ENCODE measurements around the gene RCBTB1.

RCBTB1 gene

DNA sequence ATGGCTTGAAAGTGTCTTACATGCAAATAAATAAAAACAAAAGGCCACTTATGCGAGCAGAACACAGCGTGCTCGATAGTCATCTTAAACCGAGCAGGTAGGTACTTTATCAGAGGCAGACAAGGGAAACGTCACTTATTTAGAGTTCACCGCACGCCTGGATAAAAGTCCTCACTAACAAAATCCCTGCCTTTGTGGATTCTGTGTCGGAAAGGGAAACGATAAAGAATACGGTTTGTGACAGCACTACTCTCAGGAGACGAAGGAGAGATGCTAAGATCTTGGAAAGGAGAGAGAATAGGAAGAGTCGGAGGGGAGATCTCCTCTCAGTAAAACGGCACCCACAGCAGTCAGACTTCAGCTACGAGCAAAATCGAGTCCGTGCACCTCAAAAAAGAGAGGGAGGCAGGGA lies 581 bp downstream of the RCBTB1 start:
- no peak for DNase-seq (ENCODE audit: low read depth)
- H3K4me3 ChIP-seq (ENCODE audit: low read depth, low read length), result peak overlapping the region; percentile 85
- TF ChIP-seq, protein P1, sequence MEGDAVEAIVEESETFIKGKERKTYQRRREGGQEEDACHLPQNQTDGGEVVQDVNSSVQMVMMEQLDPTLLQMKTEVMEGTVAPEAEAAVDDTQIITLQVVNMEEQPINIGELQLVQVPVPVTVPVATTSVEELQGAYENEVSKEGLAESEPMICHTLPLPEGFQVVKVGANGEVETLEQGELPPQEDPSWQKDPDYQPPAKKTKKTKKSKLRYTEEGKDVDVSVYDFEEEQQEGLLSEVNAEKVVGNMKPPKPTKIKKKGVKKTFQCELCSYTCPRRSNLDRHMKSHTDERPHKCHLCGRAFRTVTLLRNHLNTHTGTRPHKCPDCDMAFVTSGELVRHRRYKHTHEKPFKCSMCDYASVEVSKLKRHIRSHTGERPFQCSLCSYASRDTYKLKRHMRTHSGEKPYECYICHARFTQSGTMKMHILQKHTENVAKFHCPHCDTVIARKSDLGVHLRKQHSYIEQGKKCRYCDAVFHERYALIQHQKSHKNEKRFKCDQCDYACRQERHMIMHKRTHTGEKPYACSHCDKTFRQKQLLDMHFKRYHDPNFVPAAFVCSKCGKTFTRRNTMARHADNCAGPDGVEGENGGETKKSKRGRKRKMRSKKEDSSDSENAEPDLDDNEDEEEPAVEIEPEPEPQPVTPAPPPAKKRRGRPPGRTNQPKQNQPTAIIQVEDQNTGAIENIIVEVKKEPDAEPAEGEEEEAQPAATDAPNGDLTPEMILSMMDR (IDR thresholded peaks at IDR 0.05; ENCODE audit: control insufficient read depth, extremely low read depth, insufficient read depth), result no peak

DNA sequence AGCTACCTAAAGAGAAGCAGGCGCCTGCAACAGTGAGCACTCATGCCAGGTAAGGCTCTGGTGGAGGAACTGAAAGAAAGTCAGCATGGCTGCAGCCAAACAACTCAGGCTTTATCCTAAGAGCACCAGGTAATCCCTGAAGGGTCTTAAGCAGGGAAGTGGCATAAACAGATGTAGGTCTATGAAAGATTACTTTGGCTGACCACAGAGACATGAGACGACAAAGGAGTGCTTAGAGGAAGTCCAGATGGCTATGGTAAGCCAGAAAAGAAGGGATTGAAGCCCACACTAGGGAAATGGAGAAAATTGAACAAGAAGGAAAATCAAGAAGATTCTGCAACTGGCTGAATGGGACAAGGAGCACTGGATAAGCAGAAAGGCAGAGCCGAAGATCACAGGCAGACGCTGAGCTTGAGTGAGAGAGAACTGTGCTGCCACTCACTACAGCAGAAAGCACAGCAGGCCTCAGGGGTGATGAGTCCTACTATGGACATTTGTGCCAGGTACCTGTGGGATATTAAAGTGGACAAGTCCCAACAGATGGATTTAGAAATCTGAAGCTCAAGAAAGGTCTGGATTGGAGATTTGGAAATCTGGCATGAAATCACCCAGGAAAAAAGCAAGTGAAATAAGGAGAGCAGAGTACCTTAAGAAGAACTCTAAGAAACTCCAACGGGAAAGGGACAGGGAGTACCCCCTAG lies 4.2 kb downstream of the RCBTB1 start:
- no peak for DNase-seq (ENCODE audit: low read depth)

DNA sequence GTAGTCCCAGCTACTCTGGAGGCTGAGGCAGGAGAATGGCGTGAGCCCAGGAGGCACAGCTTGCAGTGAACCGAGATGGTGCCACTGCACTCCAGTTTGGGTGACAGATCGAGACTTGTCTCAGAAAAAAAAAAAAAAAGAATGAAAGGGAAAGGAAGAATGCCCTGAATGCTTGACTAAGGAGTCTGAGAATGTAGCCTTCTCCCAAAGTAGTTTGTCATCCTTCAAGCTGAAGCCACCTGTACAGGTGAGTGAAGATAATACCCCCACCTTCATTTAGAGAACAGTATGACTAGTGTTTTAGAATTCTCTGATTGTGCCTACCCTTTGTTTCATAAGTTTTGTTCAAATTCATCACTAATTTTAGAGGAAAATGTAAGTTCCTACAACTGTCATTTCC lies 5.9 kb downstream of the RCBTB1 start:
- no peak for DNase-seq (ENCODE audit: low read depth)
- TF ChIP-seq, protein P1 (IDR thresholded peaks at IDR 0.05; ENCODE audit: control insufficient read depth, extremely low read depth, insufficient read depth), result no peak
- no peak overlapping the region for H3K4me3 ChIP-seq (ENCODE audit: low read depth, low read length)

More for the DNA sequence above, 4.2 kb downstream of the RCBTB1 start:
- no peak overlapping the region for H3K4me3 ChIP-seq (ENCODE audit: low read depth, low read length)
- TF ChIP-seq, protein P1 (IDR thresholded peaks at IDR 0.05; ENCODE audit: control insufficient read depth, extremely low read depth, insufficient read depth), result no peak

DNA sequence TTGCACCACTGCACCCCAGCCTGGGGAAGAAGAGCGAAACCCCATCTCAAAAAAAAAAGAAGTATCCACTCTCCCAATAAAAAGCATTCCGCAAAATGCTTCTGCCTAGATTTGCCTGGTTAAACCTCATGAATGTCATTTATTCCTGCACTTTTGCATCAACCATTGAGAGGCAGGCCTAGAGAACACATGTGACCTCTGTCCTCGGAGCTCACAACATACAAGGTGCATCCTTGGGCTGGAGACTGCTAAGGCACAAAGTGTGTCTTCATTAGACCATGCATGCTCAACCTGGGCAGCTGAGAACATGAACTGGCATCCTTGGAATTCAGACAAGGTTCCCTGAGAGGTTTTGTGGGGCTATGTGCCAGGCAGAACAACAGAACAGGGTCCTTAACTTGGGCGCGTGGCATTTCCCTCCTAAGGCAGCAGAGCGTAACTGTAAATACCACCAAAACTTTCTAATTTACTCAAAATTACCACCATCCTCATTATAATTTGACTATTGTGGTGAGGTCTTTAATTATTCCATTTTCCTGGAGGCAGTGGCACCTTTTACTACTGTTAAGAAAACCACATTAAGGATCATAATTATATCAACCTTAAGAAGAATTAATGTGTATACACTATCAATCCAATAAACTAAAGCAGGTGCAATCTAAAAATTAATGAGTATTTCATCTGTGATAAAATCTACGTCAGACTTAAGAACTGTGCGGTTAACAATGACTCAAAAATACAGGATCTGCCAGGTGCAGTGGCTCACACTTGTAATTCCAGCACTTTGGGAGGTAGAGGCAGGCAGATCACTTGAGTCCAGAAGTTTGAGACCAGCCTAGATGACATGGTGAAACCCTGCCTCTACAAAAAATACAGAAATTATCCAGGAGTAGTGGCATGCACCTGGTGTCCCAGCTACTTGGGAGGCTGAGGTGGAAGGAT lies 13.8 kb downstream of the RCBTB1 start:
- H3K4me3 ChIP-seq (ENCODE audit: low read depth, low read length), result no peak overlapping the region
- TF ChIP-seq, protein P1 (IDR thresholded peaks at IDR 0.05; ENCODE audit: control insufficient read depth, extremely low read depth, insufficient read depth), result no peak
- no peak for DNase-seq (ENCODE audit: low read depth)

DNA sequence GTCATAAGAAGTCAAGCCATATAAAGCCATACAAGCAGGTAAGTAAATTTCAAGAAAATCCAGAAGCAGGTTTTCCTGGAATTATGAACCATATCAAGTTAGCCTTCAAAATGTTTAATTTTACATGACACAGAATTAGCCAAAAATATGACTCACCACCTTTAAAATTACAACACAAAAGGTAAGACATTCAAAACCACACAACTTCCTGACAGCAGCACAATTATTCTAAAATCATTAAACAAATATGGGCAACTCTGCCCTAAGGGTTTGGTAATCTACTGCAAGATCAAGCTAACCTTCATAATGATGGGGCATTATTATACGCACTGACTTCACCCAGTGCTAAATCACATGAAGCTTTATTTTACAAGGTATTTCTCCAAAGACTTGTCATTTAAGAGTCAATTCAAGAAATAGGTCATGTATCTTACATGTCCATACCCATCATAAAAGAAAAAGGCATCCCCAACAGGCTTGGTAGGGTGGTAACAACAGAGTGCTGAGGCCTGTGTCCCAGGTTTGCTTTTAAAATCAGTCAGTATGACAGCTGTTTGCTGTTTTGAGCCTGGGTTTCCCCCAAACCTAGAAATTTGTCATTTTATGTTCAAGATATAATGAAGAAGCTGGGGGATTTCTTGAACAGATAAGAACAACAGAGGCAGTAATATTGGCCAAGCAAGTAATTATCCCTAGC lies 15.2 kb downstream of the RCBTB1 start:
- DNase-seq (ENCODE audit: low read depth), result no peak
- TF ChIP-seq, protein P1 (IDR thresholded peaks at IDR 0.05; ENCODE audit: control insufficient read depth, extremely low read depth, insufficient read depth), result no peak
- H3K4me3 ChIP-seq (ENCODE audit: low read depth, low read length), result no peak overlapping the region

DNA sequence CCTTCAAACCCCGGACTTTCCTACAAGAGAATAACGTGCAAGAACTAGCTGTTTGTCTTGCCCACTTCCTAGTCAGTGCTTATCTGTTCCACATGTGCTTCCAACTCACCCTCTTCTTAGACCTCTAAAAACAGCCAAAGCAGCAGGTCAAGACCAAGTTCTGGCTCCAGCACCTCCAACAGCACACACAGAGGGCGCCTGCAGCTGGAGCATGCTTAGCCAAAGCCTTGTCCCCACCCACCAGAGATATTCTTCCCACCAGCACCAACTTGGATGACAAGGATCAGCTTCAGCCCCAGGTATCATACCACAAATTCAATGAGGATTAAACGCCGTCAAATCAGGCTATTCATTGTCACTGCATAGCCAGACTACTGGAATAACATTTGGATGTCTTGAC lies 17.9 kb downstream of the RCBTB1 start:
- no peak for DNase-seq (ENCODE audit: low read depth)
- no peak overlapping the region for H3K4me3 ChIP-seq (ENCODE audit: low read depth, low read length)
- TF ChIP-seq, protein P1 (IDR thresholded peaks at IDR 0.05; ENCODE audit: control insufficient read depth, extremely low read depth, insufficient read depth), result no peak

Measured in LNCaP clone FGC (cell line).